CD1c-positive myeloid dendritic cell (primary cell): ENCODE data around the gene CMIP.
"Not testable (repeated sequence)": the region's sequence is repeated elsewhere in the genome, so short reads cannot be mapped to it uniquely, and the experiment has no call there.

ENCODE experiments used
- DNase-seq: peaks from one replicate; pipeline ENCODE4 v3.0.0-alpha.2; 2016; ENCODE audit errors: extremely low spot score

The CMIP gene

DNA sequence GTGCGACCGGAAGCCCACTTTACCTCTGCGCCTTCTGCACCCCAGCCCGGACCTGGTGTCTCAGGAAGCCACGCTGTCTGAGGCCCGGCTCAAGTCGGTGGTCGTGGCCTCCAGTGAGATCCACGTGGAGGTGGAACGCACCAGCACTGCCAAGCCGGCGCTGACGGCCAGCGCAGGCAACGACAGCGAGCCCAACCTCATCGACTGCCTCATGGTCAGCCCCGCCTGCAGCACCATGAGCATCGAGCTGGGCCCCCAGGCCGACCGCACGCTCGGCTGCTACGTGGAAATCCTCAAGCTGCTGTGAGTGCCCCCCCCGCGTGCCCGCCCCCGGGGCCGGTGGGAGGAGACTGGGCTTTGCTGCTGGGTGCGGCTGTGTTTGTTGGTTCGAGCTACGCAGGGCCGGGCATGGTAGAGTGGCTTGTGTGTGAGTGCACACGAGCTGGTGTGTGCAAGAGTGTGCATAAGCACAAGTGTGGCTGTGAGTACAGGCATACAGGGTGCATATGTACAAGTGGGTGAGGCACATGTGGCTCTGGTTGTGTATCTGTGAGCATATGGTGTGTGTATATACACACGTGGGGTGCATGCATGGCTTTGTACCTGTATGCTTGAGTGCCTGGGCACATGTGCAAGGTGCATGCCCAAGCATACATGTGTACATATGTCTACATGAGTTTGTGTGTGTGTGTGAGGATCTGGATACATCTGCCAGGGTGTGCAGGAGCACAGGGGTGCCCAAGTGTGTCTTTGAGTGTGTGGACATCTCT is 233.9 kb downstream of the CMIP start:
- no peak for DNase-seq

DNA sequence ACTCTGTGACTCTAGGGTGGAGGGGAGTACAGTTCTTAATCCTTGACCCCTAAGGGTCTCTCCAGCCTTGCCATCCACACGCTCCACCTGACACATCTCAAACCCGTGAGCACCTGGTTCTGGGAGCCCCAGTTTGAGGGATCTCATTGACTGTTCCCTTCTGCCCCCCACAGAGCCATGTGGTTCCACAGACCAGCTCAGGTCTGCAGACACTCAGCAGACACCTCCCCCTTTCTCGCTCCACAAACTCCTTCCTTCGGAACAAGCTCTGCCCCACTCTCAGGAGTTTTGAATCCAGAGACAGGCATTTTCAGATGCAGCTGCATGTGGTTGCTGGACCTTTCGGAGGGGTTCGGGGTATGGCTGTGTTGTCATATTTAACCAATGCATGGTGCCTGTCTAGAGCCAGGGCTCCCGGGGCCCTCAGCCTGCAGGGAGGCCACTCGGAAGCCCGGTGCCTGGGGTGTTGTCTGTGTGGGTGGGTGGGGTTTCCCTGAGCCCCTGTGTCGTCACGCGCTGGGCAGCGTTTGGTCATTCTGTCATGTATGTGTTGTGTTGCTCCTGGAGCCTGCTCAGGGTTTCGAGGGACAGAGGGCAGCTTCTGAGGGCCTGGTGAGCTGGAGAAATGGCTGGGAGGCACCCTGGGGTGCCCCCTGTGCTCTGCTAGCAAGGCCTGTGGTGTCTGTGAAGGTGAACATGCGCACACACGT is 235.3 kb downstream of the CMIP start:
- no peak for DNase-seq

- DNase-seq, result no peak
Measured at GRCh38 chr16:81680444-81681275, 236.1 kb downstream of the CMIP start.

GRCh38 chr16:81681311-81681710 is 236.7 kb downstream of the CMIP start:
- no peak for DNase-seq

DNA sequence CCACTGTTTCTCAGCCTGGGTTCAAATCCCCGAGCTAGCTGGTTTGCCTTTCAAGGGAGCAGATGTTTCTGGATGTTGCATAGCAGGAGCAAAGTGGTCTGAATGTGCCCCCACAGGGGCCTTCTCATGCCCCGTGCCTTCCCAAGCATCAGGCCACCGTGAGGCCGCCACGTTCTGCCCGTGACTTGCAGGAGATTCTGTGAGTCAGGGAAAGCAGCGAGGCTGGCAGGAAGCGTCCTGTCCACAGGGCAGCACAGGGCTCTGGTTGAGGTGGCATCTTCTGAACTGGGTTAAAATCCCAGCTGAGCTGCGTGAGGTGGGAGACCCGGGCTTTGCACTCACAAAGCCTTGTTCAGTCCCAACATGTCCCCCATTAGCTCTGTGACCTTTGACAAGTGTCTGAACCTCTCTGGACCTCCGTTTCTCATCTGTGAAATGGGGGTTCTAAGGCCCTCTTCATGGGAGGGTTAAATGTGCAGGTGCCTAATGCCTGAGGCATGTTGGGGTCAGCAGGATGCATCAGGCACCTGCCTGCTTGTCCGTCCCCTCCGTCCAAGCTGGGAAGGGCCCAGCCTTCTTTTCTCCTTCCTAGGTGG is 239.7 kb downstream of the CMIP start:
- DNase-seq, result no peak

DNA sequence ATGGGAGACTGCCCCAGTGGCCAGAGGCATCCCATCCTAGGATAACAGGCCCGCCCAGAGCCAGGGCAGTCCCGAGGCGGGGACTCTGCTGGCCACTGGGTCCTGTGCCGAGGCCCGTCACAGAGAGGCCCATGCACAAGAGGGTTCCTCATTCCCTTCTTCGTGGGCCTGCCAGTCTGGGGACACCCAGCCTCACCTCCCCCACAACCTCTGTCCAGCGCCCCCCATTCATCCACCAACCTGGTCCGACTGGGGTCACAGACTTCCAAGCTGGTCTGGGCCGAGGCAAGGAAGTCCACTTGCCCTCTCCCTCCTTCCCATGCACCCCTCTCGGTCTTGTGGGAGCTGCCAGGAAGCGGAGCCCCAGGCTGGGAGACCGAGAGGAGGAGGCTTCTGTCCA is 240.3 kb downstream of the CMIP start:
- no peak for DNase-seq

GRCh38 chr16:81686391-81687130 is 242.0 kb downstream of the CMIP start:
- no peak for DNase-seq

DNA sequence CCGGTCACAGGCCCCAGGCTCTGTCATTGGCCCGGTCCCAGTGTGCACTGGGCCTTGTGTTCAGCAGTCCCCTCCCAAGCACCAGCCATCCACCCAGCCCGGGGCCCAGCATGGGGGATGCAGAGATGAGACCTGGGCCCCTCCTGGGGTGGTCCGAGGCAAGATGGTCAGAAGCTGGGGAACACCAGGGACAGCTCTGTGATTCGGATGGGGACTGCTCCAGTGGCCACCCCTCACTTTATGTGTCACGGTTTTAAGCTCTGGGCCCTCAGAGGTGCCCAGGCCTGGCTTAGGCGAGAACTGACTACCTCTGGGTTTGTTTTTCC is 242.5 kb downstream of the CMIP start:
- no peak for DNase-seq

GRCh38 chr16:81688182-81688581 is 243.6 kb downstream of the CMIP start:
- no peak for DNase-seq

DNA sequence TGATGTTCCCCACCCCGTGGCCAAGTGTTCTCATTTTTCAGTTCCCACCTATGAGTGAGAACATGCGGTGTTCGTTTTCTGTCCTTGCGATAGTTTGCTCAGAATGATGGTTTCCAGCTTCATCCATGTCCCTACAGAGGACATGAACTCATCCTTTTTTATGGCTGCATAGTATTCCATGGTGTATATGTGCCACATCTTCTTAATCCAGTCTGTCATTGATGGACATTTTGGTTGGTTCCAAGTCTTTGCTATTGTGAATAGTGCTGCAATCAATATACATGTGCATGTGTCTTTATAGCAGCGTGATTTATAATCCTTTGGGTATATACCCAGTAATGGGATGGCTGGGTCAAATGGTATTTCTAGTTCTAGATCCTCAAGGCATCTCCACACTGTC is 244.2 kb downstream of the CMIP start:
- DNase-seq, result not testable (repeated sequence)

DNA sequence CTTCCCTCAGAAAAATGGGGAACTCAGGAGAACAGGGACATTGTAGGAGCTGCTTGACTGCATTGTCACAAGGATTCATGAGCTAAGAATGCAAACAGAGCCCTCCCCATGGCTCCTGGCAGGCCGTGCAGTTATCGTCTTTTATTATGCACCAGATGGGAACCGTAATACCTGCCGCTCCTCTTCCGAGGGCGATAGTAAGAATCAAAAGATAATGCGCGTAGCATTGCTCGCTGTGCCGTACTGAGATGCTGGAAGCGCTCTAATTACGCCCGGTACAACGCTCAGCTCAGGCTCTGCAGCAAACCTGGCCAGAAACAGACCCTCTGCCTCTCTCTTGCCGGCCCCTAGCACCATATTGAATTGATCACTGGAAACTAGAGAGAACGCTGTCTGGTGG is 247.4 kb downstream of the CMIP start:
- DNase-seq, result no peak

DNA sequence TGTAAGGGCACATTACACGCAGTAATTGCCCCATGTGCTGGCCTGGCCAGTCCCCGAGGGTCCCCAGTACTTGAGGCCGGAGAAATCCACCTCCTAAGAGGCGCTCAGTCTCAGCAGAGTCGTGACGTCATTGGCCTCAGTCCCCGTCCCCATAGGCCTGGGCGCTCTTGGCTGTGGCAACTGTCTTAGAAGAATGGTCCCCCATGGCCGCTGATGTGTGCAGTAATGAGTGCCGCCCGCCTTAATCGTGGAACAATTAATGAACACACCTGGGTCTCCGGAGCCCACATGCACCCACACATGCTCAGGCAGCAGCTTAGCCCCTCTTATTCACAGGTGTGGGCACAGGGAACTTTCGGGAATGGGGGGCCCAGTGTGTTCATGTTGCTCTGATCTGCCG is 248.0 kb downstream of the CMIP start:
- DNase-seq, result no peak

DNA sequence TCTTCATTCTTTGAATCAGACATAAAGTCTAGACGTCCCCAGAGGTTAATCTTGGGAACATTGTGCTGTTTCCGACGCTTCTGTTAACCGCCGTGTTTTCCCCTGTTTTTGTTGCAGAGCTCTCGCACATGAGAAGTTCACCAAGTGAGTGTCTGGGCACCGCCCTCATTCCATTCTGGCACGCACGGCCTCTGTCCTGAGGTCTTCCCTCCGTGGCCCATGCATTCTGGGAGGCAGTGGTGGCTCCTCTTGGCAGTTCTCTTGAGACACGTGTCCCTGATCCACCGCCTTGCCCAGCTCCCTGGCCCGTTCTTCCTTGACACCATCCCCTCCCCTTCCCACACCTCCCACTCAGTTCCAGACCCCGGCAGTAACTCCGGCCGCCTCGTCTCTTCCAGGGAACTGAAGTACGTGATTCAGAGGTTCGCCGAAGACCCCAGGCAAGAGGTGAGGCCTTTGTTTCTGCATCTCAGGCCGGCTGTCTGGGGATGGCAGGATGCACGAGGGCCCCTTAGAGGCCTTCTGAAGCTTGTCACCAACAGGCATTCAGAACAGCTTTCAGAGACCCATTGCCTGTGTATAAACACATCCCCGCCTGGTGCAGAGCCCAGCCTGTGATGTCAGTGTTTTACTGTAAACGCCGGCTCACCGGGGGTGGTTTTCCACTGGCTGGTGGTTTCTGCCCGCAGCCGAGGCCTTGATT is 248.6 kb downstream of the CMIP start:
- no peak for DNase-seq

DNA sequence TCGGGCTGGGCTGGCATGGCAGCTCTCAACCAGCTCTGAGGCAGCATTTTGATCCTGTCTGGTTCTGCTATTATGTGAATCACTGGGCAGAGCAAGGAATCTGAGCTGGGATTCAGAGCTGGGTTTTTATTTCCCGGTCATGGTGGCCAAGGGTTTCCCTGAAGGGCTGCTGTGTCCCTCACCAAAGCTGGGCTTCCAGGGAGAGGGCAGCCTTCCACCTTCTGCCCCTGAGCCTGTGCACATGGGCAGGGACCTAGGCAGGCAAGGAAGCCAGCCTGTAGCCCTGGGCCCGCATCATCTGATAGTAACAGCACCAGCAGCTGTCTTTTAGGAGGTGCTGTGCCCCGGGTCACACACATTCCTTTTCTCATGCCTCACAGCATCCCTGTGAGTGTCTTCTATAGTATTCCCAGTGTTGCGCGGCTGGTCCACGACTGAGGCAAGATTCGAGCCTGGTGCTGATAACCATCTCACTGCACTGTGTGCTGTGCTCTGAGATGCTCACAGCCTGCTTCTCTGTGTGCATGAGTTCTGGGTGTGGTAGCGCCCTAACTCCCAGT is 249.2 kb downstream of the CMIP start:
- DNase-seq, result no peak

GRCh38 chr16:81694494-81695280 is 250.1 kb downstream of the CMIP start:
- no peak for DNase-seq

DNA sequence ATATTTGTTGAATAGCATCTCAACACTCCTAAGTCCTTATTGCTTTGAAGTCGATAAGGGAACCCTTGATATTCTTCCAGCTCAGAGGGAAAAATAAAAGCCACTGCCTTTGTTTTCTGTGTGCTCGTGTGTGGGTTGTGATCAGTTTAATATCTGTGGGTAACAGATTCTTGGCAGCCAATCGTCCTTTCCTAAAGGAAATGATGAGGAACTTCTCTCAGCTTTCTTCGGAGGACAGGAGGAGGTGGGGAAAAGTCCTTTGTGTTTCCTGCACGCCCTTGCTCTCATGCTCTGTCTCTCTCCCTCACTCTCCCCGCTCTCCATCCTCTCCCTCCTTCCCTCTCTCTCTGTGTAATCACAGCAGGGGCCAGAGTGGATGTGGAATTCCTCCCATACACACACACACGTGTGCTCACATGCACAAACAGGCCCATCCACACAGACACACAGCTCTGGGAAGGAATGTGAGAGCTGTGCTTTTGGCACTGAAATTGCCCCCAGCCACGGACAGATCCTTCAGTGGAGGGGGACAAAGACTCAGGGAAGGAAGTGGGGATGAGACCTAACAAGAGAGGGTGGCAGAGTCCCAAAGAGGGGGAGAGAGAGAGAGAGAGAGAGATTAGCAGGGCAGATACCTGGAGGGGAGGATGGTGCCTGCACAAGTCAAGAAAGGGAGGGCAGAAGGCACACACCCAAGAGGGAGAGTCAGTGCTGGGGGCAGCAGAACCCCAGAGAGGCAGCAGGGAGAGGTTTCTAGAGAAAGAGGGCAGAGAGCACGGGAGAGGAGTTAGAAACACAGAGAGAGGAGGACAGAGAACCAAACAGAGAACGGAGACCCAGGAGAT is 250.9 kb downstream of the CMIP start:
- no peak for DNase-seq

GRCh38 chr16:81696166-81696960 is 251.8 kb downstream of the CMIP start:
- no peak for DNase-seq
